OCI-LY1 (cell line): ENCODE measurements around the gene CUX1.

Source experiments
- CTCF ChIP-seq: fragments of 200-600 bp; sonication (generic), shearing (Covaris generic); IDR thresholded peaks from 2 replicates; pipeline ENCODE4 v1.5.1; 2017; ENCODE audit warnings: mild to moderate bottlenecking, antibody characterized with exemption, low read length, moderate library complexity, mixed read lengths
- EZH2 ChIP-seq: fragments of 200-600 bp; sonication (generic), shearing (Covaris generic); IDR thresholded peaks from 2 replicates; pipeline ENCODE4 v1.8.0; 2017; ENCODE audit warnings: borderline replicate concordance, mixed run types, mild to moderate bottlenecking, antibody characterized with exemption, low read length, moderate library complexity, mixed read lengths

- TF ChIP-seq CTCF (no peak), EZH2 (no peak)
Observed at GRCh38 chr7:102261451-102261850, 444.0 kb downstream of the CUX1 start.
